ENCODE data around the gene C21orf91.
"Not testable (repeated sequence)": the region's sequence is repeated elsewhere in the genome, so short reads cannot be mapped to it uniquely, and the experiment has no call there.

C21orf91 gene

DNA sequence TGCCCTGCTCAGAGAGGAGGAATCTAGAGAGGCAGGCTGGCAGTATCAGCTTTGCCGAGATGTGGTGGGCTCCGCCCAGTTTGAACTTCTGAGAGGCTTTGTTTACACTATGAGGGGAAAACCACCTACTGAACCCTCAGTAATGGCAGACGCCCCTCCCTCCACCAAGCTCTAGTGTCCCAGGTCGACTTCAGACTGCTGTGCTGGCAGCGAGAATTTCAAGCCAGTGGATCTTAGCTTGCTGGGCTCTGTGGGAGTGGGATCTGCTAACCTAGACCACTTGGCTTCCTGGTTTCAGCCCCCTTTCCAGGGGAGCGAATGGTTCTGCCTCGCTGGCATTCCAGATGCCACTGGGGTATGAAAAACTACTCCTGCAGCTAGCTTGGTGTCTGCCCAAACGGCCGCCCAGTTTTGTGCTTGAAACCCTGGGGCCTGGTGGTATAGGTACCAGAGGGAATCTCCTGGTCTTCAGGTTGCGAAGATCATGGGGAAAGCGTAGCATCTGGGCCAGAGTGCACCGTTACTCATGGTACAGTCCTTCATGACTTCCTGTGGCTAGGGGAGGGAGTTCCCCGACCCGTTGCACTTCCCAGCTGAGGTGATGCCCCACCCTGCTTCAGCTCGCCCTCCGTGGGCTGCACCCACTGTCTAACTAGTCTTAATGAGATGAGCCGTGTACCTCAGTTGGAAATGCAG lies 43.6 kb downstream of the C21orf91 start:
- DNase-seq: peak; percentile 57

DNA sequence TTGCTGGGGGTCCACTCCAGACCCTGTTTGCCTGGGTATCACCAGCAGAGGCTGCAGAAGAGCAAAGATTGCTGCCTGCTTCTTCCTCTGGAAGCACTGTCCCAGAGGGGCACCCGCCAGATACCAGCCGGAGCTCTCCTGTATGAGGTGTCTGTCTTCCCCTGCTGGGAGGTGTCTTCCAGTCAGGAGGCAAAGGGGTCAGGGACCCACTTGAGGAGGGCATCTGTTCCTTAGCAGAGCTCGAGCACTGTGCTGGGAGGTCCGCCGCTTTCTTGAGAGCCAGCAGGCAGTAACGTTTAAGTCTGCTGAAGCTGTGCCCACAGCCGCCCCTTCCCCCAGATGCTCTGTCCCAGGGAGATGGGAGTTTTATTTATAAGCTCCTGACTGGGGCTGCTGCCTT lies 44.1 kb downstream of the C21orf91 start:
- DNase-seq: not testable (repeated sequence)

DNA sequence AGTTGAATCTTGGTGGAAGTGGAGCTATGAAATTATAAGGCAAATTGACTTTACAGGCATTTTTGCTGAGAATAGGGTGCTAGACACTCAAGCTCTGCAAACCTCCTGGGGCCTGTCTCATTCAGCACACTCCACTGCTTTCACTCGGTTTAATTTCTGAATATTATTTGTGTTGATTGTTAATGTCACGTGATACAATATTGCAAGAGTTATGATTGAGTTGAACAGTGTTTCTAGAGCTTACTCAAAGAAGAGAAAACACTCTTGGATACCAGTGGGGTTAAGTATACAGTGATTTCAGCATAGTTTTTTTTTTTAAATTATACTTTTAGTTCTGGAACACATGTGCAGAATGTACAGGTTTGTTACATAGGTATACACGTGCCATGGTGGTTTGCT lies 49.7 kb downstream of the C21orf91 start:
- no peak for DNase-seq

DNA sequence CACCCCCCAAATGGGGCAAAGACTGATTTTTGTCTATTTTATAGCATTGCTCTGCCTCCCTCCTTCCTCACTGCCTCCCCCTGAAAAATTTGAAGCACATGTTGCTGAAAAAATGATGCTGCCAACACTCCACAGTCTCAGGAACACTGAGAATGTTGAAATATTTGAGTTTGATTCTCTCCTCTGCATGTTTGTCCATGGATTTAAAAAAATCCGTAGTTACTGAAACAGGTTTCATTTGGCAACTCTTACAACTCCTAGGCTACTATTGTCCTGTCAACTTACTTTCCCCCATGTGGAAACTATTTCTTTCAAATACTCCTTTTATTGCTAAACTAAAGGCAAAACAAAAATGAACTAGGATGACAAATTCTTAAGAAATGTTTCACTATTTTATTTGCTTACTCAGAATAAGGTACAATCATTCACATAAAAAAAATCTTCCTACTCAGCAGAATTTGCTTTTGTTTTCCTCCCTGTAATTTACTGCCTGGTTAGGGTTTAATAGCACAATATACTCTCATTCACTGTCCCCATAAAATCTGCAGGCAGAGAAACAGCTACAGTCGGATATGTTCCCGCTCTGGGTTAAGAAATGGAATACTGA lies 50.2 kb downstream of the C21orf91 start:
- DNase-seq: no peak

DNA sequence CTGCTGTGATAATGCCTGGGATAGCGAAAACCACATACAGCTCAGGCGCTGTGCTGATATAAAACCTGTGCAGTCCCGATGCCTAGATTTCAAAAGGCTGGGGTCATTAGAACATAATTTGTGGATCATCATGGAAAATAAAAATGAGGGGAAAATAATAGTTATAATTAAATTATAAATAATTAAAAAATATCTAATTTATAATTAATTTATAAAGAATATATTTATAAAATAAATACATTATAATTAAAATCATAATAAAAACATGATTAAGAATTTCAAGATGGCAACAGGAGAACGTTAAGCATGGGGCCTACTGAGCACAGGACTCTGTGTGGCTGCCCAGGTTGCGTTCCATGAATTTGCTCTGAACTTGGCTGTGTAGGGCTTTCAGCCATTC lies 53.9 kb downstream of the C21orf91 start:
- DNase-seq: no peak

DNA sequence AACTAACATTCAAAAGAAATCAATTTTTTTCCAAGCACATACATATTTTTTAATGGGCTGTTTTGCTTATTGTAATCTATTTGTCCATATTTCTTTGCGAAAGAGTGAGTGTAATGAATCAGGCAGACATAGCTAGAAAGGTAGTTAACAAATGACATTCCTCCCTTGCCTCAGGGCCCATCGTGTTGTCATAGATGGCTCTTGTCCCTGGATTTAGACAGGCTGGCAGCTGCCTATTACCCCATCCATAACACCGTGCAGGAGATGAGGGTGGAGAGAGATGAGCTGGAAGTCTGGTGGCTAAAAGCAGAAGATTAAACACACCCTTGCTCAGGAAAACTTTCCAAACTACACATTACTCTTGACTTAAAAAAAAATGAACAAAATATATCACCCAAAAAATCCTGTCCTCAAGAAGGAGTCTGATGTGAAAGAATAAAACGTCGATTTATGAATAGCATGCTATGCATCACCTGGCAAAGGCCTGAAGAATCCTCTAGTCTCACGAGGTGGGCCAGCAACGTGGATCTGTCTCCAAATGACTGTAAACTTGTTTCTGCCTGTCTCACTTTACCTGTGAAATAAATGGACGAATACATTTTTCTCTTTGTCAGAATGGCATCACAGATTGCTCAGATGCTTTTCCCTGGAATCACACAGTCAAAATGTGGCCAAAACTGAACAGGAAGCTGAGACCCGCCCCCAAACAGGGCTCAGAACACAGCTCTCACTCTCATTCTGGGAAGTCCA lies 55.7 kb downstream of the C21orf91 start:
- no peak for DNase-seq

DNA sequence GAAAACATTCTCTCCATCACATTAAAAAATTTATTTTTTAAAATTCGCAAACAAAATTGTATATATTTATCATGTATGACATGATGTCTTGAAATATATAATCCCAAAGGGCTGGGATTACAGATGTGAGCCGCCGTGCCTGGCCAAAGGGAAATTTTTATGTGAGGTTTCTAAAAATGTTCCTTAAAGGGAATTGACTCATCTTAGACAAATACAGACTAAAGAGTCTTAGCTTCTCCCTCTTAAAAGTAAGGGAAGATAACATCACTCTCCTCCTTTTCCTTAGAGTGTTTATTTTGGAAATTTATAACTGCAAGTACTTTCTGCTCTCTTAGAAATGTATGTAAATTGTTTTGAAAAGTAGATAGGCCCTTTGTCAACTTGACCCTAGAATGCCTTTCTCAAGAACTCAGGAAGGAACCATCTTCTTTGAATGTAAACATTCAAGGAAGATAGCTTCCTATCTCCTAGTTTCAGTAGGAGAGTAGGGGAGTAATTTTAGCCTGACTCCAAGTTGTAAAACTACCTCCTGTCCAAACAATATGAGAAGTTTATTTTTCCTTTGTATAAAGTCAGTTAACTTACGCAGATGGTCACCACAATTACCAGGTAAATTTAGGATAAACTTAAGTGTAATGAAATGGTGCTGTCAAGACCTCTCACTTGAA lies 59.5 kb downstream of the C21orf91 start:
- DNase-seq: no peak

DNA sequence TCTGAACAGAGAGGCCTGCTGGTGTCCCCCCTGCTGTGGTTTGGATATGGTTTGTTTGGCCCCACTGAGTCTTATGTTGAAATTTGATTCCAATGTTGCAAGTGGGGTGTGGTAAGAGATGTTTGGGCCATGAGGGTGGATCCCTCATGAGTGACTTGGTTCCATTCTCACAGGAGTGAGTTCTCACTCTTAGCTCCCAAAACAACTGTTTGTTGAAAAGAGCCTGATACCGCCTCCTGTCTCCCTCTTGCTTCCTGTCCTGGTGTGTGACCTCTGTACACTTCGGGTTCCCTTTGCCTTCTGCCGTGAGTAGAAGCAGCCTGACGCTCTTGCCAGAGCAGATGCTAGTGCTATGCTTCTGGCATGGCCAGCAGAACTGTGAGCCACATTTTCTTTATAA lies 60.5 kb downstream of the C21orf91 start:
- no peak for DNase-seq

DNA sequence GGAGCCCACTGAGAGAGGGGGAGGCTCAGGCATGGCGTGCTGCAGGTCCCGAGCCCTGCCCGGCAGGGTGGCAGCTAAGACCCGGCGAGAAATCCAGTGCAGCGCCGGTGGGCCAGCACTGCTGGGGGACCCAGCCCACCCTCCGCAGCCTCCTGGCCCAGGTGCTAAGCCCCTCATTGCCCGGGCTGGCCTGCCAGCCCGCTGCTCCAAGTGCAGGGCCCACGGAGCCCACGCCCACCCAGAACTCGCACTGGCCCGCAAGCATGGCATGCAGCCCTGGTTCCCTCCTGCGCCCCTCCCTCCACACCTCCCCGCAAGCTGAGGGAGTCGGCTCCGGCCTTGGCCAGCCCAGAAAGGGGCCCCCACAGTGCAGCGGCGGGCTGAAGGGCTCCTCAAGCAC lies 61.5 kb downstream of the C21orf91 start:
- no peak for DNase-seq

DNA sequence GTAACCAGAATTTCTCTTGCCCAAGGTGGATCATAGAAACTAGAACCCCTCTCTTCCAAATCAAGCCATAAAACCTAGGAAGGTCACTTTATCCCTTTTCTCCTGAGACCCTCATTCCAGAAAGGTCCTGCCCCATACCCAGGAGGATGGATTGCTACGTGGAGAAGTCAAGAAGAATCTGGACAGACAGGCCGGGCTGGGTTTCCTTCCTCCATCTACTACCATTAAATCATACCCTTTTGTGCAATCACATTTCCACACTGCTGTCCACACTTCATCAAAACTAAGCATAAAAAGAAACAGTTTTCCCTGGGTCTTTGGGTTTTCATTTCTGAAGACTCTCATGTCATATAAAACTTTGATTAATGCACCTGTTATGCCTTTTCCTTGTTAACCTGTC lies 65.4 kb downstream of the C21orf91 start:
- DNase-seq: no peak

DNA sequence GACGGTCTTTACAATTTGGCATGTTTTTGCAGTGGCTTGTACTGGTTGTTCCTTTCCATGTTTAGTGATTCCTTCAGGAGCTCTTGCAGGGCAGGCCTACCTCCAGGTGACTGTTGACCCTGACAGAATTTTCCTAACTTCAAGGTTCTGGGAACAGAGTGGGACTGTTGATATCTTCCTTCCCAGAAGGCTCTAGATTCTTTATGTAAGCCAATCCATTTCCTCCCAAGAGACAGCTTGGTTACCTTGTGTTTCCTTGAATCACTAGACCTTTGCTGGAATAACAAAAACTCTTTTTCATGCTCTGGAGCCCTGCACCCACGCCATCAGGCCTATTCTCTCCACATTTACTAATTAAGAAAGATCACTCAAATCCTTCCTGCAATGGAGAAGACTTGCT lies 67.0 kb downstream of the C21orf91 start:
- DNase-seq: no peak

DNA sequence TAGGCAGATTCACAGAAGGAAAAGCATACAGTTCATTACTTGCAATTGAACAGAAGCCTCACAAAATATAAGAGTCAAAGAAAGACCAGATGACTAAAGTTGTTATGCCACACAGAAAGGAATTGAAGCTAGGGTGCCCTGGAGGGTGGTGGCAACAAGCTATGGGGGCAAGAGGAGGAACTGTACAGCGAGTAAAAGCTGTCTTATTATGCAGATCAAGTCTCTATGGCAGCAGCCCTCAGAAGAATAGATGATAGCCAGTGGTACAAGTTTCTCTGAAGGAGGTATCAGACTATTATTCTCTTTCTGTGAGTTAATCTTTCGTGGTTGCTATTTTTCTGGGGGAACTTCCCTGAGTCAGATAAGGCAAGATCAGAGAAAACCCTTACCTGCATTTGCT lies 72.2 kb downstream of the C21orf91 start:
- no peak for DNase-seq

DNA sequence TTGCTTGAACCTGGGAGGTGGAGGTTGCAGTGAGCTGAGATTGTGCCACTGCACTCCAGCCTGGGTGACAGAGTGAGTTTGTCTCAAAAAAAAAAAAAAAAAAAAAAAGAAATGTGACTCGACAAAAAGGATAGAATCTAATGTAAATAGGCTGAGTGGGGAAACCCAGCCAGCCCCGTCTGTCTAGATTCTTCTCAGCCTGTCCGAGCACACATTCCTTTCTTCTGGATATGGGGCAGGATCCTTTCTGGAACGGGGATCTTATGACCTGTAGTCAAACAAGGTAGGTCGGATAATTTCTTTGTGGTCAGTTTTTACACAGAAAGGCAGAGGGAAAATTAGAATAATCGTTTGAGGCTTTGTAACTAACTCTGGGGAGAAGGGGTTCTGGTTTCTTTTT lies 74.1 kb downstream of the C21orf91 start:
- DNase-seq: no peak

DNA sequence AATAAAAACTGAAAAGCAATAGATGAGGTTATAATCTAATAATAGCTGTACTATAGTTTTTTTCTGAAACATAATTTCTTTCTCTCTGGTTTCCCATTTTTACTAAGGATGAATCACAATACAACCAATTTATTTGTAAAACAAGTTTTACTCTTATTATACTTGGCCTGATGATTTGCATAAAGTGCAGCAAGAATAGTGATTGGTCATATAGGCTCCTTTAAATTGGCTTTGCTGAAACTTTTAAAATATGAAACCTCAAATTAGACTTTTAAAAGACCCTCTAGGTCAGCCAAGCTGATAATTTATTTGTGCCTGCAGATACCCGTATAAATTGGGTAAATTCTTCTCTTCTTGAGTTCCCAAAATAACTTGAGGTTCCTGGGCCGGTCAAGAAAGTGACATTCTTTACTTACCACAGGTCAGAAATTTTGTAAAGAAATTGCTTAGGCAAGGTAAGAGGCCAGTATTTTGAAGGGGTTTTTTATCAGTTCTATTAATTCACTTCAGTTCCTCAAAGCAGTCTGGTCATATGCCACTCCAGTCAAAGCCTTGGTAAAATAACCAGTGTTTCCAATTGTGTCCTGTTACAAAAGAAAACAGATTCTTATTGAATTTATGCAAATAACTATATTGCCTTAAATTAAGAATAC lies 76.1 kb downstream of the C21orf91 start:
- no peak for DNase-seq

DNA sequence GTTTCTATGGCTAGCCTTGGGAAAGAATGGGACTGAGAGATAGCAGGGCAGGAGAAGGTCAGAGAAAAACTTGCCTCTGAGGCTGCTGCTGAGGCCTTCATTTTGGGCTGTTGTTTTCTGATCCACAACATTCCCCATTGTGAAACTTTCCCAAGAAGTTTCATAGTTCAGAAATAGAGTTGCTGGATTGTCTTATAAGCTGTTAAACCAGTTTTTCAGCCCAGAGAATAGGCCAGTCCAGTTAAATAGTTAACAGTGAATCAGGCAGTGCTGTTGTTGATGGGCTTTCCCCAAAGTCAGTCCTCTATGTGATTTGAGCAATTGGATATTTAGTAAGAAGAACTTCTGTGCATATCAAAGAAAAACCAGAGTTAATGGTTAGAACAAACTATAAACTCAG lies 77.0 kb downstream of the C21orf91 start:
- DNase-seq: no peak

Data from CD4-positive, alpha-beta T cell treated with Interleukin-17A for 4 hours (primary cell).